HepG2 (cell line): ENCODE measurements around the gene NELFB. TPM values are rescaled to one million over a fixed set of nuclear protein-coding genes. Genes with fewer than 3 reads are reported as not detected.

Experiments
- BCL6 ChIP-seq: IDR thresholded peaks from 2 replicates; pipeline ENCODE4 v1.6.1; 2016; ENCODE audit warnings: missing genetic modification reagents, missing compliant biosample characterization
- FOXA1 ChIP-seq, 2 experiments: fragments of 450-650 bp in 1 of 2; sonication (generic) in 1 of 2; formaldehyde crosslinking in 1 of 2; IDR thresholded peaks; 2 replicates each; pipeline versions ENCODE4 v1.4.0 to v1.6.1; 2016 to 2020; ENCODE audit warnings: missing genetic modification reagents in 1 of 2
- HMGXB4 ChIP-seq, 2 experiments: sonication (generic) in 1 of 2; formaldehyde crosslinking in 1 of 2; IDR thresholded peaks; 2 replicates each; pipeline versions ENCODE4 v1.4.0 to v1.6.1; 2018 to 2020; ENCODE audit warnings: missing genetic modification reagents in 2 of 2, borderline replicate concordance in 1 of 2, low read depth in 1 of 2, mild to moderate bottlenecking in 1 of 2, missing biosample characterization in 1 of 2
- KDM5B ChIP-seq: sonication (generic); formaldehyde crosslinking; IDR thresholded peaks from 2 replicates; pipeline ENCODE4 v1.4.0; 2020; ENCODE audit warnings: missing genetic modification reagents, mild to moderate bottlenecking, borderline replicate concordance
- NFYC ChIP-seq: IDR thresholded peaks from 2 replicates; pipeline ENCODE4 v1.6.1; 2016; ENCODE audit warnings: missing genetic modification reagents, missing compliant biosample characterization
- POLR2G ChIP-seq: fragments of 200-400 bp; formaldehyde crosslinking; IDR thresholded peaks from 2 replicates; pipeline ENCODE4 v1.6.1; 2018; ENCODE audit warnings: mild to moderate bottlenecking, low read depth, low read length, moderate library complexity
- RAD21 ChIP-seq: fragments of 450-650 bp; formaldehyde crosslinking; IDR thresholded peaks from 2 replicates; pipeline ENCODE4 v1.5.0; 2020; ENCODE audit warnings: mild to moderate bottlenecking
- REL ChIP-seq: sonication (generic); formaldehyde crosslinking; conservative IDR thresholded peaks from 2 replicates; pipeline ENCODE4 v1.8.0; 2022; ENCODE audit warnings: mild to moderate bottlenecking, missing genetic modification reagents, moderate library complexity
- SKI ChIP-seq: fragments of 450-650 bp; IDR thresholded peaks from one replicate; pipeline ENCODE4 v1.6.1; 2018; ENCODE audit warnings: mild to moderate bottlenecking; ENCODE audit not compliant: partially characterized antibody
- SP140L ChIP-seq: sonication (generic); formaldehyde crosslinking; IDR thresholded peaks from 2 replicates; pipeline ENCODE4 v1.4.0; 2020; ENCODE audit warnings: missing genetic modification reagents, borderline replicate concordance
- STAG1 ChIP-seq: sonication (generic); formaldehyde crosslinking; IDR thresholded peaks from 2 replicates; pipeline ENCODE4 v1.4.0; 2020; ENCODE audit warnings: missing genetic modification reagents
- THAP9 ChIP-seq: sonication (generic); formaldehyde crosslinking; IDR thresholded peaks from 2 replicates; pipeline ENCODE4; 2020; ENCODE audit warnings: missing genetic modification reagents, mild to moderate bottlenecking, borderline replicate concordance
- XBP1 ChIP-seq: sonication (generic); formaldehyde crosslinking; IDR thresholded peaks from 2 replicates; pipeline ENCODE4 v1.5.0; 2020; ENCODE audit warnings: missing genetic modification reagents
- ZNF10 ChIP-seq: sonication (generic); formaldehyde crosslinking; IDR thresholded peaks from 2 replicates; pipeline ENCODE4 v1.4.0; 2020; ENCODE audit warnings: mild to moderate bottlenecking, low read depth, missing genetic modification reagents, borderline replicate concordance
- ZNF333 ChIP-seq: sonication (generic); formaldehyde crosslinking; IDR thresholded peaks from 2 replicates; pipeline ENCODE4 v1.4.0; 2020; ENCODE audit warnings: mild to moderate bottlenecking, missing genetic modification reagents, borderline replicate concordance
- ZNF468 ChIP-seq: sonication (generic); formaldehyde crosslinking; IDR thresholded peaks from 2 replicates; pipeline ENCODE4 v1.8.0; 2022; ENCODE audit warnings: mild to moderate bottlenecking, moderate library complexity, missing genetic modification reagents
- ZNF703 ChIP-seq: sonication (generic); formaldehyde crosslinking; IDR thresholded peaks from 2 replicates; pipeline ENCODE4 v1.5.1; 2020; ENCODE audit warnings: missing genetic modification reagents, mild to moderate bottlenecking, moderate library complexity, borderline replicate concordance
- ZNF768 ChIP-seq: sonication (generic); formaldehyde crosslinking; IDR thresholded peaks from 2 replicates; pipeline ENCODE4 v1.4.0; 2020; ENCODE audit warnings: missing genetic modification reagents
- ZNF788 ChIP-seq: sonication (generic); formaldehyde crosslinking; IDR thresholded peaks from 2 replicates; pipeline ENCODE4 v1.5.0; 2020; ENCODE audit warnings: mild to moderate bottlenecking, missing genetic modification reagents, borderline replicate concordance
- ZNF790 ChIP-seq: sonication (generic); formaldehyde crosslinking; IDR thresholded peaks from 2 replicates; pipeline ENCODE4 v1.8.0; 2022; ENCODE audit warnings: missing genetic modification reagents, mild to moderate bottlenecking, borderline replicate concordance
- ZNF800 ChIP-seq: sonication (generic); formaldehyde crosslinking; IDR thresholded peaks from 2 replicates; pipeline ENCODE4 v1.4.0; 2020; ENCODE audit warnings: missing genetic modification reagents
- polyA plus RNA-seq, 8 experiments: library from polyadenylated mRNA; depleted of rRNA in 3 of 8; stranded (reverse) in 7 of 8; unstranded in 1 of 8; fragments of >200 nt; fragmentation: Illumina TruSeq in 4 of 8; extraction: Trizol in 4 of 8; gene quantifications; 2 replicates each; pipeline versions ENCODE4 v1.2.1 to v1.2.3, GENCODE V29; 2011 to 2016; ENCODE audit warnings: low read depth in 4 of 8, missing spikeins in 1 of 8, mixed read lengths in 1 of 8; ENCODE audit not compliant: insufficient read depth in 1 of 8
- total RNA-seq, 5 experiments: library from RNA; depleted of rRNA; stranded (reverse); fragments of >200 nt; fragmentation: Illumina TruSeq; extraction: Trizol; gene quantifications; 2 replicates each; pipeline ENCODE4 v1.2.3, GENCODE V29; 2016; ENCODE audit warnings: low read depth in 1 of 5

Gene NELFB
- total and polyA plus RNA-seq, 2 of the 13 experiments (the other 11 are each of a cell fraction or from before 2014, with no cell fraction given): 26.5 to 45.8 TPM

GRCh38 chr9:137277329-137278041 lies 22.4 kb downstream of the NELFB start, which contains the start of gene TOR4A (continued):
- TF ChIP-seq FOXA1 (IDR thresholded peaks at IDR 0.05) (no peak), FOXA1 (CRISPR knock-in tag; IDR thresholded peaks at IDR 0.05) (peak; percentile 70), HMGXB4 (CRISPR knock-in tag; IDR thresholded peaks at IDR 0.05; ENCODE audit: borderline replicate concordance in 1 of 2, low read depth in 1 of 2) (peak; percentile 93 to 98), STAG1 (peak; percentile 36), ZNF10 (CRISPR knock-in tag) (no peak; the same call in 1 of the 2 replicates), NFYC (CRISPR knock-in tag) (no peak), SP140L (CRISPR knock-in tag) (no peak), THAP9 (CRISPR knock-in tag) (no peak), RAD21 (CRISPR knock-in tag) (peak; percentile 62), REL (CRISPR knock-in tag) (no peak), ZNF468 (no peak), SKI (peak; percentile 40), ZNF788 (peak; percentile 87; the same call in 1 of the 2 replicates), KDM5B (CRISPR knock-in tag) (no peak), POLR2G (peak; percentile 84), XBP1 (no peak), ZNF703 (CRISPR knock-in tag) (no peak; the same call in 1 of the 2 replicates), ZNF790 (CRISPR knock-in tag) (no peak), ZNF768 (peak; percentile 44; the same call in 1 of the 2 replicates), BCL6 (CRISPR knock-in tag) (peak; percentile 51), ZNF333 (CRISPR knock-in tag) (no peak), ZNF800 (CRISPR knock-in tag) (peak; percentile 60; the same call in 1 of the 2 replicates)
